PC-9 (cell line): ENCODE results near the gene MAPKAPK2. TPM values are rescaled to one million over a fixed set of nuclear protein-coding genes. Genes with fewer than 3 reads are reported as not detected.

Source experiments
- BruUV-seq: library from RNA; stranded (reverse); fragments of 400-500 nt; replicated peaks from 2 replicates; lab custom pipeline; 2021; lab: Mats Ljungman, UMichigan
- CTCF ChIA-PET: fragments of 300-600 bp; sonication (Branson Sonifier 250); formaldehyde crosslinking; loops from one replicate; lab custom pipeline; 2022; ENCODE audit warnings: antibody characterized with exemption; lab: Charles Lee
- POLR2A ChIA-PET: fragments of 300-600 bp; sonication (Branson Sonifier 250); formaldehyde crosslinking; loops from one replicate; lab custom pipeline; 2022; ENCODE audit warnings: antibody characterized with exemption; ENCODE audit not compliant: unreplicated experiment; lab: Charles Lee
- DNase-seq, 2 experiments: peaks; one replicate each; pipeline versions ENCODE4 v3.0.0 to v3.0.0-alpha.2; 2015 to 2022; ENCODE audit warnings: mixed read lengths in 1 of 2
- H2AFZ ChIP-seq: fragments of 200-600 bp; sonication (generic); 2 replicates; pipeline ENCODE4 v1.8.1; 2017; ENCODE audit warnings: antibody characterized with exemption
- H3F3A ChIP-seq: fragments of 200-600 bp; sonication (generic); 2 replicates; pipeline ENCODE4 v1.8.1; 2017; ENCODE audit warnings: antibody characterized with exemption, mild to moderate bottlenecking, low read depth; ENCODE audit not compliant: insufficient read depth
- H3K27ac ChIP-seq: fragments of 200-600 bp; sonication (generic); 2 replicates; pipeline ENCODE4 v1.6.1; 2016; ENCODE audit warnings: mixed run types
- H3K27me3 ChIP-seq: fragments of 200-600 bp; sonication (generic); 2 replicates; pipeline ENCODE4 v1.6.1; 2016; ENCODE audit warnings: low read depth, mixed run types; ENCODE audit not compliant: insufficient read depth
- H3K36me3 ChIP-seq: fragments of 200-600 bp; sonication (generic); 2 replicates; pipeline ENCODE4 v1.6.1; 2016; ENCODE audit warnings: low read depth, mixed run types
- H3K4me1 ChIP-seq: fragments of 200-600 bp; sonication (generic); replicated peaks from 2 replicates; pipeline ENCODE4 v1.6.1; 2016; ENCODE audit warnings: mixed run types; ENCODE audit not compliant: insufficient read depth
- H3K4me2 ChIP-seq: fragments of 200-600 bp; sonication (generic); 2 replicates; pipeline ENCODE4 v1.6.1; 2017; ENCODE audit warnings: mixed run types
- H3K4me3 ChIP-seq: fragments of 200-600 bp; sonication (generic); 2 replicates; pipeline ENCODE4 v1.6.1; 2016; ENCODE audit warnings: mixed run types
- H3K79me2 ChIP-seq: fragments of 200-600 bp; sonication (generic); 2 replicates; pipeline ENCODE4 v1.6.1; 2017; ENCODE audit warnings: low read depth, mixed run types
- H3K9me2 ChIP-seq: fragments of 200-600 bp; sonication (generic); 2 replicates; pipeline ENCODE4 v1.8.1; 2017; ENCODE audit warnings: mild to moderate bottlenecking; ENCODE audit not compliant: insufficient read depth
- H3K9me3 ChIP-seq: fragments of 200-600 bp; sonication (generic); 2 replicates; pipeline ENCODE4 v1.8.1; 2016; ENCODE audit warnings: low read depth; ENCODE audit not compliant: insufficient read depth
- H4K20me1 ChIP-seq: fragments of 200-600 bp; sonication (generic); 2 replicates; pipeline ENCODE4 v1.8.1; 2017; ENCODE audit not compliant: insufficient read depth
- EZH2 ChIP-seq: fragments of 200-600 bp; sonication (generic); IDR thresholded peaks from 2 replicates; pipeline ENCODE4 v1.8.0; 2017; ENCODE audit warnings: antibody characterized with exemption, low read depth
- intact Hi-C: fragments of 100-400 bp; cut with micrococcal nuclease; formaldehyde crosslinking; loops from one replicate; pipeline ENCODE4 v1.10.0; 2022; ENCODE audit not compliant: unreplicated experiment
- total RNA-seq: library from RNA; stranded (reverse); gene quantifications from 2 replicates; pipeline ENCODE4 v1.2.3, GENCODE V29; 2021
- TF ChIP-seq, protein P1 (sequence below): fragments of 200-600 bp; sonication (generic); conservative IDR thresholded peaks from 2 replicates; pipeline ENCODE4 v1.6.1; 2017; ENCODE audit warnings: mixed run types, antibody characterized with exemption, mild to moderate bottlenecking, moderate library complexity

MAPKAPK2 gene
- total RNA-seq, 1 experiment from 2014 or later: 62.6 TPM

GRCh38 chr1:206723462-206723804 lies 38.7 kb downstream of the MAPKAPK2 start:
- Histone ChIP-seq H3K4me1 (peaks cover 44% of the 10 kb centered on the region), H3K4me3 (no peak overlapping the region; the same call in 1 of the 2 replicates), H2AFZ (no peak overlapping the region), H3K27me3 (no peaks in the 10 kb centered on the region), H3K9me3 (no peaks in the 10 kb centered on the region), H3K4me2 (peak overlapping the region; percentile 66), H3K36me3 (no peaks in the 10 kb centered on the region), H4K20me1 (peaks cover 34% of the 10 kb centered on the region), H3K79me2 (peaks cover 68% of the 10 kb centered on the region), H3F3A (peaks cover 17% of the 10 kb centered on the region; the same call in 1 of the 2 replicates), H3K27ac (peak overlapping the region; percentile 72), H3K9me2 (no peaks in the 10 kb centered on the region)
- no peak for DNase-seq
- ChIA-PET POLR2A (no interaction called here), CTCF (no interaction called here)
- TF ChIP-seq, protein P1, sequence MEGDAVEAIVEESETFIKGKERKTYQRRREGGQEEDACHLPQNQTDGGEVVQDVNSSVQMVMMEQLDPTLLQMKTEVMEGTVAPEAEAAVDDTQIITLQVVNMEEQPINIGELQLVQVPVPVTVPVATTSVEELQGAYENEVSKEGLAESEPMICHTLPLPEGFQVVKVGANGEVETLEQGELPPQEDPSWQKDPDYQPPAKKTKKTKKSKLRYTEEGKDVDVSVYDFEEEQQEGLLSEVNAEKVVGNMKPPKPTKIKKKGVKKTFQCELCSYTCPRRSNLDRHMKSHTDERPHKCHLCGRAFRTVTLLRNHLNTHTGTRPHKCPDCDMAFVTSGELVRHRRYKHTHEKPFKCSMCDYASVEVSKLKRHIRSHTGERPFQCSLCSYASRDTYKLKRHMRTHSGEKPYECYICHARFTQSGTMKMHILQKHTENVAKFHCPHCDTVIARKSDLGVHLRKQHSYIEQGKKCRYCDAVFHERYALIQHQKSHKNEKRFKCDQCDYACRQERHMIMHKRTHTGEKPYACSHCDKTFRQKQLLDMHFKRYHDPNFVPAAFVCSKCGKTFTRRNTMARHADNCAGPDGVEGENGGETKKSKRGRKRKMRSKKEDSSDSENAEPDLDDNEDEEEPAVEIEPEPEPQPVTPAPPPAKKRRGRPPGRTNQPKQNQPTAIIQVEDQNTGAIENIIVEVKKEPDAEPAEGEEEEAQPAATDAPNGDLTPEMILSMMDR: no peak
- BruUV-seq: no TSS peak
- intact Hi-C loops: no loop called here

DNA sequence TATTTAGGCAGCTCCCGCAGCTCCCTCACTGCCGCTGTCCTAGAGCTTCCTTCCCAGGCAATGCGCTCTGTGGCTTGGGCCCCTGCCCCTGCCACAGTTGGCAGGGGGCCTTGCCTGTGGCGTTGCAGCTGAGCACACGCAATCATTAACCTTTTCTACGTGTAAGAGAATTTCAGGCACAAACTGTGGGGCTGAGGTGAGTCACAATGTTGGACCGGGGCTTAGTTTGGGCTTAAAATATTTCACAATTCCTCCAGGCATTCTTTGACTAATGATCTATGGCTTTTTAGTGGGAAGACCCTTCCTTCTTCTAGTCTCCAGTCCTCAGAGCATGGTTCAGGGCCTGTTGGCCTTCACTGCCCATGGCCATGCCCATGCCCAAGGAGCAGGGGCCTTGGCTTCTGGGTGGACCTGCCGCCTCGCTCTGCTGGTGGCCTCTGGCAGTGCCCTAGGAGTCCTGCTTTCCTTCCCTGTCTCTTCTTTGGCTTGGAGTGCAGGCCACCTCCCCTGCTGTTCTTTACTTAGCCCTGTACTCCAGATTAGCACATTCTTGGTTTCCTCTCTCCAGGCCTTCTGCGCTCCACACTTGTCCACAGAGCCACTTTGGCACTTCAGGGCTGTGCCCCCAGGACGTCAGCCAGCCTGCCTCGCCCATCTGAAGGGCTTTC lies 39.2 kb downstream of the MAPKAPK2 start:
- Histone ChIP-seq H4K20me1 (peaks cover 34% of the 10 kb centered on the region), H3K9me3 (no peaks in the 10 kb centered on the region), H3K79me2 (peaks cover 63% of the 10 kb centered on the region), H2AFZ (no peak overlapping the region), H3K36me3 (no peaks in the 10 kb centered on the region), H3K9me2 (no peaks in the 10 kb centered on the region), H3K27ac (peak overlapping the region; percentile 72), H3K4me2 (peak overlapping the region; percentile 66), H3K4me3 (no peak overlapping the region; the same call in 1 of the 2 replicates), H3F3A (peaks cover 17% of the 10 kb centered on the region; the same call in 1 of the 2 replicates), H3K27me3 (no peaks in the 10 kb centered on the region), H3K4me1 (peaks cover 44% of the 10 kb centered on the region)
- DNase-seq: peak in 1 of 2 experiments; percentile 91
- no TSS peak for BruUV-seq
- TF ChIP-seq EZH2: no peak
- TF ChIP-seq, protein P1: no peak
- POLR2A ChIA-PET: no interaction called here
- CTCF ChIA-PET: no interaction called here
- intact Hi-C loops: no loop called here

- H3F3A ChIP-seq: peaks cover 17% of the 10 kb centered on the region; the same call in 1 of the 2 replicates
- peaks cover 44% of the 10 kb centered on the region for H3K4me1 ChIP-seq
- CTCF ChIA-PET: interaction anchor here (0.5 to 1.2 kb wide), 6 partner anchors 34 to 1238 kb away, joined by 3 to 6 read pairs (median 4); no protein-coding TSS in a partner anchor
- POLR2A ChIA-PET: no interaction called here
- H3K27ac ChIP-seq: no peak overlapping the region
- BruUV-seq: no TSS peak
- no peak overlapping the region for H2AFZ ChIP-seq
- intact Hi-C loops: loop anchor here (5.0 kb wide), 3 partner anchors 88 to 352 kb away; partner anchors contain the start of gene DYRK3
- H4K20me1 ChIP-seq: peaks cover 29% of the 10 kb centered on the region
- no peaks in the 10 kb centered on the region for H3K36me3 ChIP-seq
- peaks cover 49% of the 10 kb centered on the region for H3K79me2 ChIP-seq
- H3K9me2 ChIP-seq: no peaks in the 10 kb centered on the region
- peak in 1 of 2 experiments; percentile 21 for DNase-seq
- 0 out of 2 replicates have a peak overlapping the region, but pooled peaks have one; percentile 66 for H3K4me2 ChIP-seq
- no peaks in the 10 kb centered on the region for H3K27me3 ChIP-seq
- H3K4me3 ChIP-seq: no peak overlapping the region
- no peaks in the 10 kb centered on the region for H3K9me3 ChIP-seq
- TF ChIP-seq, protein P1: no peak; the same call in 1 of the 2 replicates
- TF ChIP-seq EZH2: no peak
These were observed 40.6 kb downstream of the MAPKAPK2 start for GRCh38 chr1:206725109-206725963.
